GM19099 (cell line): Measurements from ENCODE around the gene UBQLN2.

ENCODE experiments used
- POLR2A ChIP-seq: IDR thresholded peaks from 3 replicates; pipeline ENCODE4 v1.6.1; 2011; ENCODE audit warnings: low read depth; ENCODE audit not compliant: insufficient read length; ENCODE audit errors: extremely low read depth

The UBQLN2 gene

GRCh38 chrX:56563231-56564161 is at the start of gene UBQLN2:
Gene UBQLN2 (plus strand): TSS chrX:56563627. CDS start chrX:56563874, 247 bp downstream.
- peak; percentile 80 for TF ChIP-seq POLR2A

GRCh38 chrX:56519642-56520041 is 43.8 kb upstream of the UBQLN2 start:
- no peak for TF ChIP-seq POLR2A

- no peak for TF ChIP-seq POLR2A
Measured at GRCh38 chrX:56530011-56530410, 33.4 kb upstream of the UBQLN2 start.

- no peak for TF ChIP-seq POLR2A
Measured at GRCh38 chrX:56550667-56551066, 12.8 kb upstream of the UBQLN2 start.

- no peak for TF ChIP-seq POLR2A
Measured at GRCh38 chrX:56554870-56555269, 8.6 kb upstream of the UBQLN2 start.

GRCh38 chrX:56557376-56557929 is 6.0 kb upstream of the UBQLN2 start:
- no peak for TF ChIP-seq POLR2A

GRCh38 chrX:56564164-56564885 is 898 bp downstream of the UBQLN2 start:
- TF ChIP-seq POLR2A, result no peak

GRCh38 chrX:56564921-56565840 is 1.8 kb downstream of the UBQLN2 start:
- TF ChIP-seq POLR2A, result no peak

GRCh38 chrX:56569378-56570057 is 6.1 kb downstream of the UBQLN2 start:
- TF ChIP-seq POLR2A, result no peak

- TF ChIP-seq POLR2A, result no peak
Measured at GRCh38 chrX:56572975-56573374, 9.5 kb downstream of the UBQLN2 start.

GRCh38 chrX:56574861-56575260 is 11.4 kb downstream of the UBQLN2 start:
- no peak for TF ChIP-seq POLR2A

- TF ChIP-seq POLR2A, result no peak
Measured at GRCh38 chrX:56576721-56577120, 13.3 kb downstream of the UBQLN2 start.

- no peak for TF ChIP-seq POLR2A
Measured at GRCh38 chrX:56588397-56589188, 25.2 kb downstream of the UBQLN2 start.
